Measurements from ENCODE around the gene ARHGAP27. TPM values are rescaled to one million over a fixed set of nuclear protein-coding genes. Genes with fewer than 3 reads are reported as not detected.
"Not testable (repeated sequence)": the region's sequence is repeated elsewhere in the genome, so short reads cannot be mapped to it uniquely, and the experiment has no call there.

ARHGAP27 gene
- total and polyA plus RNA-seq, 2 of the 4 experiments (the other 2 are of a cell fraction), result under 0.01 to 0.89 TPM

- H2BK120ac ChIP-seq (ENCODE audit: low read depth, low read length); H3K9ac ChIP-seq (ENCODE audit: low read depth, low read length); H3K4me1 ChIP-seq (ENCODE audit: control insufficient read depth, insufficient read depth, low read length); H4K91ac ChIP-seq (ENCODE audit: insufficient read depth, low read depth, low read length); H3K4ac ChIP-seq (ENCODE audit: low read depth, low read length); H3K4me2 ChIP-seq (ENCODE audit: low read depth, low read length); H3K79me1 ChIP-seq (ENCODE audit: low read depth in 1 of 2, low read length in 2 of 2); dilution Hi-C loops (cut with HindIII; ENCODE audit: low sequenced_read_pairs, unreplicated experiment); H3K18ac ChIP-seq (ENCODE audit: low read depth, low read length); H2AK9ac ChIP-seq (replicated peaks; ENCODE audit: low read depth, low read length, poor library complexity); H3K56ac ChIP-seq (ENCODE audit: extremely low read depth, insufficient read depth, low read length); BruUV-seq (replicated peaks); H2BK15ac ChIP-seq (ENCODE audit: low read depth, low read length); H2AK5ac ChIP-seq (ENCODE audit: low read depth, low read length); H4K20me1 ChIP-seq (ENCODE audit: insufficient read depth, low read length); H2AFZ ChIP-seq (replicated peaks; ENCODE audit: low read length, poor library complexity); H4K8ac ChIP-seq (ENCODE audit: low read depth in 2 of 2, low read length in 2 of 2); H2BK20ac ChIP-seq (ENCODE audit: low read depth, low read length); H3K9me3 ChIP-seq (ENCODE audit: control insufficient read depth, insufficient read depth, low read length); intact Hi-C loops (cut with micrococcal nuclease); H3K9me1 ChIP-seq (ENCODE audit: insufficient read depth, low read length); H3K23ac ChIP-seq (ENCODE audit: low read depth, low read length); in situ Hi-C loops (cut with MboI; ENCODE audit: low sequenced_read_pairs); H4K5ac ChIP-seq (ENCODE audit: low read depth, low read length); H3K27me3 ChIP-seq (ENCODE audit: control insufficient read depth, insufficient read depth, low read length); H3K27ac ChIP-seq (ENCODE audit: insufficient read depth, low read length); H3K4me3 ChIP-seq (ENCODE audit: insufficient read depth, low read depth, low read length); CTCF ChIA-PET; DNase-seq; POLR2A ChIA-PET (ENCODE audit: unreplicated experiment); H3K14ac ChIP-seq (replicated peaks; ENCODE audit: low read depth, low read length); H2BK5ac ChIP-seq (ENCODE audit: low read depth, low read length, poor library complexity, severe bottlenecking): not testable (repeated sequence)
- WGBS, 2 experiments (ENCODE audit: extremely low coverage in 2 of 2, insufficient read length in 1 of 2), result no CpG with 5 or more reads among the region's 9 CpGs
- peaks cover 18% of the 10 kb centered on the region; the same call in 1 of the 2 replicates for H3K36me3 ChIP-seq (ENCODE audit: control insufficient read depth, insufficient read depth, low read length)
- peak; percentile 32 for ATAC-seq (ENCODE audit: low read depth)
These were observed 19.9 kb upstream of the ARHGAP27 start for GRCh38 chr17:45452329-45453224.

GRCh38 chr17:45451660-45452059, 19.0 kb upstream of the ARHGAP27 start:
- H3K4me3 ChIP-seq (ENCODE audit: insufficient read depth, low read depth, low read length); intact Hi-C loops (cut with micrococcal nuclease); POLR2A ChIA-PET (ENCODE audit: unreplicated experiment); H3K79me1 ChIP-seq (ENCODE audit: low read depth in 1 of 2, low read length in 2 of 2); H3K23ac ChIP-seq (ENCODE audit: low read depth, low read length); H4K91ac ChIP-seq (ENCODE audit: insufficient read depth, low read depth, low read length); H4K20me1 ChIP-seq (ENCODE audit: insufficient read depth, low read length); BruUV-seq (replicated peaks); H3K27me3 ChIP-seq (ENCODE audit: control insufficient read depth, insufficient read depth, low read length); H3K56ac ChIP-seq (ENCODE audit: extremely low read depth, insufficient read depth, low read length); H2AK5ac ChIP-seq (ENCODE audit: low read depth, low read length); H3K9me1 ChIP-seq (ENCODE audit: insufficient read depth, low read length); H2BK15ac ChIP-seq (ENCODE audit: low read depth, low read length); H3K4me2 ChIP-seq (ENCODE audit: low read depth, low read length); H3K14ac ChIP-seq (replicated peaks; ENCODE audit: low read depth, low read length); H3K9ac ChIP-seq (ENCODE audit: low read depth, low read length); H3K4me1 ChIP-seq (ENCODE audit: control insufficient read depth, insufficient read depth, low read length); H3K4ac ChIP-seq (ENCODE audit: low read depth, low read length); ATAC-seq (ENCODE audit: low read depth); DNase-seq; H3K27ac ChIP-seq (ENCODE audit: insufficient read depth, low read length); H2BK5ac ChIP-seq (ENCODE audit: low read depth, low read length, poor library complexity, severe bottlenecking); in situ Hi-C loops (cut with MboI; ENCODE audit: low sequenced_read_pairs); H4K5ac ChIP-seq (ENCODE audit: low read depth, low read length); CTCF ChIA-PET; H2BK120ac ChIP-seq (ENCODE audit: low read depth, low read length); H4K8ac ChIP-seq (ENCODE audit: low read depth in 2 of 2, low read length in 2 of 2); H3K9me3 ChIP-seq (ENCODE audit: control insufficient read depth, insufficient read depth, low read length); dilution Hi-C loops (cut with HindIII; ENCODE audit: low sequenced_read_pairs, unreplicated experiment); H2AK9ac ChIP-seq (replicated peaks; ENCODE audit: low read depth, low read length, poor library complexity); H3K18ac ChIP-seq (ENCODE audit: low read depth, low read length); H2BK20ac ChIP-seq (ENCODE audit: low read depth, low read length); H2AFZ ChIP-seq (replicated peaks; ENCODE audit: low read length, poor library complexity): not testable (repeated sequence)
- no CpG with 5 or more reads among the region's 10 CpGs for WGBS, 2 experiments (ENCODE audit: extremely low coverage in 2 of 2, insufficient read length in 1 of 2)
- peaks cover 20% of the 10 kb centered on the region; the same call in 1 of the 2 replicates for H3K36me3 ChIP-seq (ENCODE audit: control insufficient read depth, insufficient read depth, low read length)

All from IMR-90 (cell line).